ENCODE results near the gene DSPP. TPM values are rescaled to one million over a fixed set of nuclear protein-coding genes. Genes with fewer than 3 reads are reported as not detected.

DSPP gene
- total RNA-seq, 1 experiment from 2014 or later, result not detected

- no peak for DNase-seq (ENCODE audit: low read depth)
Observed at GRCh38 chr4:87631668-87632067, 23.3 kb downstream of the DSPP start.

GRCh38 chr4:87632469-87632868 lies 24.1 kb downstream of the DSPP start:
- DNase-seq (ENCODE audit: low read depth), result peak; percentile 16

GRCh38 chr4:87633243-87633642 lies 24.9 kb downstream of the DSPP start:
- peak; percentile 9 for DNase-seq (ENCODE audit: low read depth)

- no peak for DNase-seq (ENCODE audit: low read depth)
Observed at GRCh38 chr4:87644286-87644685, 36.0 kb downstream of the DSPP start.

GRCh38 chr4:87649980-87650379 lies 41.7 kb downstream of the DSPP start, which contains the start of gene DMP1:
Gene DMP1 (plus strand): TSS chr4:87650280. CDS start chr4:87656493, 6,213 bp downstream.
- no peak for DNase-seq (ENCODE audit: low read depth)

- no peak for DNase-seq (ENCODE audit: low read depth)
Observed at GRCh38 chr4:87650938-87651337, 42.6 kb downstream of the DSPP start.

- DNase-seq (ENCODE audit: low read depth), result no peak
Observed at GRCh38 chr4:87651941-87652340, 43.6 kb downstream of the DSPP start.

GRCh38 chr4:87654487-87655044 lies 46.2 kb downstream of the DSPP start:
- no peak for DNase-seq (ENCODE audit: low read depth)

- DNase-seq (ENCODE audit: low read depth), result peak; percentile 84
Observed at GRCh38 chr4:87657525-87657924, 49.2 kb downstream of the DSPP start.

- DNase-seq (ENCODE audit: low read depth), result peak; percentile 75
Observed at GRCh38 chr4:87659247-87659931, 51.1 kb downstream of the DSPP start.

GRCh38 chr4:87662871-87663270 lies 54.5 kb downstream of the DSPP start:
- DNase-seq (ENCODE audit: low read depth), result no peak

Other genes with a start within 250 kb of the DSPP start
- 19.1 and 26.1 TPM in 2 replicates for gene HSD17B11, start 217.3 kb upstream of the DSPP start, total RNA-seq (2014; rRNA removed; shearing (Covaris generic))
- gene NUDT9, start 186.0 kb upstream of the DSPP start, total RNA-seq (2014; rRNA removed; shearing (Covaris generic)), result 9.2 and 10.6 TPM in 2 replicates
- gene SPARCL1, start 79.2 kb upstream of the DSPP start, total RNA-seq (2014; rRNA removed; shearing (Covaris generic)), result 0.07 and 0.37 TPM in 2 replicates
- not detected in 2 replicates for gene DMP1, start 41.8 kb downstream of the DSPP start, total RNA-seq (2014; rRNA removed; shearing (Covaris generic))
- gene IBSP, start 191.0 kb downstream of the DSPP start, total RNA-seq (2014; rRNA removed; shearing (Covaris generic)), result not detected in 2 replicates
- 0.07 TPM in 1 of 2 replicates, not detected in the other for gene MEPE, start 224.4 kb downstream of the DSPP start, total RNA-seq (2014; rRNA removed; shearing (Covaris generic))

Measured in M059J (cell line).